Activated T-helper 17 cell treated with anti-CD3 and anti-CD28 coated beads, Interleukin-2, amount 50 U/mL, for 72 hours (primary cell): ENCODE data around the gene ETFA. TPM values are rescaled to one million over a fixed set of nuclear protein-coding genes. Genes with fewer than 3 reads are reported as not detected.

ENCODE experiments used
- ATAC-seq: fragments of 150-1000 bp; cut with Tn5 transposase; replicated peaks from 2 replicates; pipeline ENCODE4 v1.10.0; 2021; ENCODE audit warnings: mild to moderate bottlenecking, moderate library complexity
- H3K27ac Mint-ChIP-seq: one replicate; pipeline ENCODE4 v1.8.0; 2022; ENCODE audit warnings: mixed read lengths
- H3K27me3 Mint-ChIP-seq: one replicate; pipeline ENCODE4 v1.8.0; 2022; ENCODE audit warnings: mixed read lengths
- H3K36me3 Mint-ChIP-seq: one replicate; pipeline ENCODE4 v1.8.0; 2022; ENCODE audit warnings: low read depth, mild to moderate bottlenecking, mixed read lengths
- H3K4me1 Mint-ChIP-seq: one replicate; pipeline ENCODE4 v1.8.0; 2022; ENCODE audit warnings: mixed read lengths
- H3K4me3 Mint-ChIP-seq: one replicate; pipeline ENCODE4 v1.8.0; 2022; ENCODE audit warnings: mild to moderate bottlenecking, mixed read lengths
- H3K9me3 Mint-ChIP-seq: one replicate; pipeline ENCODE4 v1.8.0; 2022; ENCODE audit warnings: mixed read lengths
- total RNA-seq, 2 donors: library from RNA; stranded (reverse); gene quantifications; one replicate each; pipeline ENCODE4 v1.2.3, GENCODE V29; 2022

Gene ETFA
- 100 to 1,000 TPM; 113 to 185 TPM for total RNA-seq

- ATAC-seq: peak; percentile 98
- Mint-ChIP-seq H3K4me1 (no peaks in the 10 kb centered on the region), H3K36me3 (peaks cover 14% of the 10 kb centered on the region)
These were observed at the start of gene ETFA for GRCh38 chr15:76311100-76311953. TSS of gene ETFA (minus strand) at chr15:76311469. CDS start at chr15:76311388, 81 bp downstream.

GRCh38 chr15:76360416-76360815, 49.1 kb upstream of the ETFA start:
- H3K9me3 Mint-ChIP-seq: no peaks in the 10 kb centered on the region
- no peaks in the 10 kb centered on the region for H3K4me1 Mint-ChIP-seq
- no peak overlapping the region for H3K4me3 Mint-ChIP-seq
- no peak for ATAC-seq
- peaks cover 2% of the 10 kb centered on the region for H3K36me3 Mint-ChIP-seq
- no peaks in the 10 kb centered on the region for H3K27me3 Mint-ChIP-seq
- H3K27ac Mint-ChIP-seq: no peak overlapping the region

More at GRCh38 chr15:76311100-76311953, at the start of gene ETFA:
- peak within 1 kb of the TSS; percentile 89 for H3K4me3 Mint-ChIP-seq
- H3K27ac Mint-ChIP-seq: peak within 1 kb of the TSS; percentile 94
- H3K9me3 Mint-ChIP-seq: no peaks in the 10 kb centered on the region
- H3K27me3 Mint-ChIP-seq: no peaks in the 10 kb centered on the region

GRCh38 chr15:76359152-76359551, 47.9 kb upstream of the ETFA start:
- no peak overlapping the region for H3K4me3 Mint-ChIP-seq
- no peak for ATAC-seq
- no peaks in the 10 kb centered on the region for H3K4me1 Mint-ChIP-seq
- H3K36me3 Mint-ChIP-seq: no peaks in the 10 kb centered on the region
- no peaks in the 10 kb centered on the region for H3K27me3 Mint-ChIP-seq
- H3K9me3 Mint-ChIP-seq: no peaks in the 10 kb centered on the region
- no peak overlapping the region for H3K27ac Mint-ChIP-seq

- H3K9me3 Mint-ChIP-seq: no peaks in the 10 kb centered on the region
- no peak overlapping the region for H3K27ac Mint-ChIP-seq
- ATAC-seq: no peak
- H3K27me3 Mint-ChIP-seq: no peaks in the 10 kb centered on the region
- peaks cover 5% of the 10 kb centered on the region for H3K36me3 Mint-ChIP-seq
- H3K4me3 Mint-ChIP-seq: no peak overlapping the region
- H3K4me1 Mint-ChIP-seq: no peaks in the 10 kb centered on the region
These were observed 47.2 kb upstream of the ETFA start for GRCh38 chr15:76358453-76358852.

- Mint-ChIP-seq H3K27ac (no peak overlapping the region), H3K27me3 (no peaks in the 10 kb centered on the region), H3K4me3 (no peak overlapping the region), H3K4me1 (no peaks in the 10 kb centered on the region), H3K9me3 (no peaks in the 10 kb centered on the region), H3K36me3 (peaks cover 22% of the 10 kb centered on the region)
- no peak for ATAC-seq
These were observed 43.7 kb upstream of the ETFA start for GRCh38 chr15:76354823-76355440.

- ATAC-seq: no peak
- Mint-ChIP-seq H3K9me3 (no peaks in the 10 kb centered on the region), H3K4me3 (no peak overlapping the region), H3K27me3 (no peaks in the 10 kb centered on the region), H3K27ac (no peak overlapping the region), H3K36me3 (peaks cover 22% of the 10 kb centered on the region), H3K4me1 (no peaks in the 10 kb centered on the region)
These were observed 42.6 kb upstream of the ETFA start for GRCh38 chr15:76353903-76354302.

GRCh38 chr15:76353023-76353577, 41.8 kb upstream of the ETFA start:
- Mint-ChIP-seq H3K27ac (no peak overlapping the region), H3K36me3 (peaks cover 31% of the 10 kb centered on the region), H3K4me1 (no peaks in the 10 kb centered on the region), H3K27me3 (peaks cover 3% of the 10 kb centered on the region), H3K9me3 (no peaks in the 10 kb centered on the region), H3K4me3 (no peak overlapping the region)
- no peak for ATAC-seq

- peaks cover 21% of the 10 kb centered on the region for H3K27me3 Mint-ChIP-seq
- no peak for ATAC-seq
- H3K4me3 Mint-ChIP-seq: no peak overlapping the region
- peaks cover 45% of the 10 kb centered on the region for H3K36me3 Mint-ChIP-seq
- H3K4me1 Mint-ChIP-seq: peaks cover 7% of the 10 kb centered on the region
- H3K27ac Mint-ChIP-seq: no peak overlapping the region
- no peaks in the 10 kb centered on the region for H3K9me3 Mint-ChIP-seq
These were observed 38.2 kb upstream of the ETFA start for GRCh38 chr15:76349301-76350070.

GRCh38 chr15:76347482-76348055, 36.3 kb upstream of the ETFA start:
- peaks cover 40% of the 10 kb centered on the region for H3K36me3 Mint-ChIP-seq
- no peaks in the 10 kb centered on the region for H3K9me3 Mint-ChIP-seq
- H3K27me3 Mint-ChIP-seq: peaks cover 36% of the 10 kb centered on the region
- H3K27ac Mint-ChIP-seq: no peak overlapping the region
- no peak overlapping the region for H3K4me3 Mint-ChIP-seq
- no peak for ATAC-seq
- peaks cover 7% of the 10 kb centered on the region for H3K4me1 Mint-ChIP-seq

GRCh38 chr15:76346669-76347481, 35.6 kb upstream of the ETFA start:
- H3K9me3 Mint-ChIP-seq: no peaks in the 10 kb centered on the region
- peaks cover 40% of the 10 kb centered on the region for H3K36me3 Mint-ChIP-seq
- no peak overlapping the region for H3K27ac Mint-ChIP-seq
- peaks cover 40% of the 10 kb centered on the region for H3K27me3 Mint-ChIP-seq
- peaks cover 7% of the 10 kb centered on the region for H3K4me1 Mint-ChIP-seq
- no peak overlapping the region for H3K4me3 Mint-ChIP-seq
- ATAC-seq: no peak

- Mint-ChIP-seq H3K27me3 (peaks cover 45% of the 10 kb centered on the region), H3K27ac (no peak overlapping the region), H3K4me1 (peaks cover 7% of the 10 kb centered on the region), H3K4me3 (peak overlapping the region; percentile 58), H3K9me3 (no peaks in the 10 kb centered on the region), H3K36me3 (peaks cover 43% of the 10 kb centered on the region)
- peak; percentile 21 for ATAC-seq
These were observed 34.8 kb upstream of the ETFA start for GRCh38 chr15:76345880-76346668.

GRCh38 chr15:76345583-76345879, 34.3 kb upstream of the ETFA start:
- peaks cover 45% of the 10 kb centered on the region for H3K27me3 Mint-ChIP-seq
- H3K4me3 Mint-ChIP-seq: peak overlapping the region; percentile 58
- ATAC-seq: no peak
- no peak overlapping the region for H3K27ac Mint-ChIP-seq
- H3K9me3 Mint-ChIP-seq: no peaks in the 10 kb centered on the region
- H3K36me3 Mint-ChIP-seq: peaks cover 38% of the 10 kb centered on the region
- peaks cover 7% of the 10 kb centered on the region for H3K4me1 Mint-ChIP-seq
